ENCODE data around the gene ASTL. TPM values are rescaled to one million over a fixed set of nuclear protein-coding genes. Genes with fewer than 3 reads are reported as not detected.

Gene ASTL
- total and polyA plus RNA-seq, 2 of the 13 experiments (the other 11 are each of a cell fraction or from before 2014, with no cell fraction given), result not detected

GRCh38 chr2:96116879-96117533 is 21.3 kb downstream of the ASTL start (continued):
- TF ChIP-seq GRHL1 (CRISPR knock-in tag; conservative IDR thresholded peaks at IDR 0.05) (no peak), ZNF549 (CRISPR knock-in tag; IDR thresholded peaks at IDR 0.05) (no peak), GFI1 (CRISPR knock-in tag; IDR thresholded peaks at IDR 0.05; ENCODE audit: borderline replicate concordance) (no peak), ZFY (CRISPR knock-in tag; IDR thresholded peaks at IDR 0.05) (peak; percentile 45; the same call in 1 of the 2 replicates), GLI4 (CRISPR knock-in tag; IDR thresholded peaks at IDR 0.05; ENCODE audit: borderline replicate concordance) (0 out of 2 replicates have a peak, but pooled peaks have one; percentile 67), ZNF605 (CRISPR knock-in tag; IDR thresholded peaks at IDR 0.05) (no peak), ZNF3 (CRISPR knock-in tag; IDR thresholded peaks at IDR 0.05) (no peak), MAZ (IDR thresholded peaks at IDR 0.05; ENCODE audit: borderline replicate concordance, low read depth, low read length) (no peak), MAZ (CRISPR knock-in tag; IDR thresholded peaks at IDR 0.05; ENCODE audit: low read depth) (peak; percentile 71), ZNF276 (CRISPR knock-in tag; IDR thresholded peaks at IDR 0.05; ENCODE audit: low read depth) (0 out of 2 replicates have a peak, but pooled peaks have one; percentile 39), KDM6A (CRISPR knock-in tag; IDR thresholded peaks at IDR 0.05; ENCODE audit: low read depth) (no peak), BORCS8-MEF2B (CRISPR knock-in tag; IDR thresholded peaks at IDR 0.05) (no peak), ZNF839 (CRISPR knock-in tag; IDR thresholded peaks at IDR 0.05; ENCODE audit: borderline replicate concordance) (0 out of 2 replicates have a peak, but pooled peaks have one; percentile 28), NAIF1 (CRISPR knock-in tag; IDR thresholded peaks at IDR 0.05; ENCODE audit: borderline replicate concordance) (no peak), MLLT10 (CRISPR knock-in tag; IDR thresholded peaks at IDR 0.05) (no peak), SRY (CRISPR knock-in tag; IDR thresholded peaks at IDR 0.05) (peak; percentile 88; the same call in 1 of the 2 replicates), RAD21 (CRISPR knock-in tag; IDR thresholded peaks at IDR 0.05) (peak; percentile 100), SMARCE1 (IDR thresholded peaks at IDR 0.05; ENCODE audit: borderline replicate concordance) (no peak), EED (CRISPR knock-in tag; IDR thresholded peaks at IDR 0.05) (0 out of 2 replicates have a peak, but pooled peaks have one; percentile 17), LCORL (IDR thresholded peaks at IDR 0.05) (no peak), LCORL (CRISPR knock-in tag; IDR thresholded peaks at IDR 0.05) (0 out of 2 replicates have a peak, but pooled peaks have one; percentile 17), ZNF34 (CRISPR knock-in tag; IDR thresholded peaks at IDR 0.05; ENCODE audit: borderline replicate concordance) (0 out of 2 replicates have a peak, but pooled peaks have one; percentile 64), DNMT1 (CRISPR knock-in tag; IDR thresholded peaks at IDR 0.05) (0 out of 2 replicates have a peak, but pooled peaks have one; percentile 55), ZNF768 (CRISPR knock-in tag; IDR thresholded peaks at IDR 0.05) (0 out of 2 replicates have a peak, but pooled peaks have one; percentile 9), ZNF234 (CRISPR knock-in tag; conservative IDR thresholded peaks at IDR 0.05) (0 out of 2 replicates have a peak, but pooled peaks have one; percentile 48)
- TF ChIP-seq, protein P1, sequence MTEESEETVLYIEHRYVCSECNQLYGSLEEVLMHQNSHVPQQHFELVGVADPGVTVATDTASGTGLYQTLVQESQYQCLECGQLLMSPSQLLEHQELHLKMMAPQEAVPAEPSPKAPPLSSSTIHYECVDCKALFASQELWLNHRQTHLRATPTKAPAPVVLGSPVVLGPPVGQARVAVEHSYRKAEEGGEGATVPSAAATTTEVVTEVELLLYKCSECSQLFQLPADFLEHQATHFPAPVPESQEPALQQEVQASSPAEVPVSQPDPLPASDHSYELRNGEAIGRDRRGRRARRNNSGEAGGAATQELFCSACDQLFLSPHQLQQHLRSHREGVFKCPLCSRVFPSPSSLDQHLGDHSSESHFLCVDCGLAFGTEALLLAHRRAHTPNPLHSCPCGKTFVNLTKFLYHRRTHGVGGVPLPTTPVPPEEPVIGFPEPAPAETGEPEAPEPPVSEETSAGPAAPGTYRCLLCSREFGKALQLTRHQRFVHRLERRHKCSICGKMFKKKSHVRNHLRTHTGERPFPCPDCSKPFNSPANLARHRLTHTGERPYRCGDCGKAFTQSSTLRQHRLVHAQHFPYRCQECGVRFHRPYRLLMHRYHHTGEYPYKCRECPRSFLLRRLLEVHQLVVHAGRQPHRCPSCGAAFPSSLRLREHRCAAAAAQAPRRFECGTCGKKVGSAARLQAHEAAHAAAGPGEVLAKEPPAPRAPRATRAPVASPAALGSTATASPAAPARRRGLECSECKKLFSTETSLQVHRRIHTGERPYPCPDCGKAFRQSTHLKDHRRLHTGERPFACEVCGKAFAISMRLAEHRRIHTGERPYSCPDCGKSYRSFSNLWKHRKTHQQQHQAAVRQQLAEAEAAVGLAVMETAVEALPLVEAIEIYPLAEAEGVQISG (CRISPR knock-in tag; IDR thresholded peaks at IDR 0.05), result 0 out of 2 replicates have a peak, but pooled peaks have one; percentile 26
